Activated naive CD8-positive, alpha-beta T cell treated with anti-CD3 and anti-CD28 coated beads, Interleukin-2, amount 50 U/mL, for 24 hours (primary cell): Measurements from ENCODE around the gene TFCP2.
"Not testable (repeated sequence)": the region's sequence is repeated elsewhere in the genome, so short reads cannot be mapped to it uniquely, and the experiment has no call there.

Source experiments
- ATAC-seq: fragments of 150-1000 bp; cut with Tn5 transposase; one replicate; pipeline ENCODE4 v1.10.0; 2021
- DNase-seq: peaks from one replicate; pipeline ENCODE4 v3.0.0; 2021
- H3K27ac Mint-ChIP-seq: one replicate; pipeline ENCODE4 v1.8.0; 2021; ENCODE audit warnings: mild to moderate bottlenecking, mixed read lengths
- H3K27me3 Mint-ChIP-seq: one replicate; pipeline ENCODE4 v1.8.0; 2021; ENCODE audit warnings: mixed read lengths
- H3K36me3 Mint-ChIP-seq: one replicate; pipeline ENCODE4 v1.8.0; 2021; ENCODE audit warnings: low read depth, mixed read lengths
- H3K4me1 Mint-ChIP-seq: one replicate; pipeline ENCODE4 v1.8.0; 2021; ENCODE audit warnings: mixed read lengths
- H3K4me3 Mint-ChIP-seq: one replicate; pipeline ENCODE4 v1.8.0; 2021; ENCODE audit warnings: mild to moderate bottlenecking, moderate library complexity, mixed read lengths
- H3K9me3 Mint-ChIP-seq: one replicate; pipeline ENCODE4 v1.8.0; 2021; ENCODE audit warnings: mixed read lengths

Gene TFCP2

DNA sequence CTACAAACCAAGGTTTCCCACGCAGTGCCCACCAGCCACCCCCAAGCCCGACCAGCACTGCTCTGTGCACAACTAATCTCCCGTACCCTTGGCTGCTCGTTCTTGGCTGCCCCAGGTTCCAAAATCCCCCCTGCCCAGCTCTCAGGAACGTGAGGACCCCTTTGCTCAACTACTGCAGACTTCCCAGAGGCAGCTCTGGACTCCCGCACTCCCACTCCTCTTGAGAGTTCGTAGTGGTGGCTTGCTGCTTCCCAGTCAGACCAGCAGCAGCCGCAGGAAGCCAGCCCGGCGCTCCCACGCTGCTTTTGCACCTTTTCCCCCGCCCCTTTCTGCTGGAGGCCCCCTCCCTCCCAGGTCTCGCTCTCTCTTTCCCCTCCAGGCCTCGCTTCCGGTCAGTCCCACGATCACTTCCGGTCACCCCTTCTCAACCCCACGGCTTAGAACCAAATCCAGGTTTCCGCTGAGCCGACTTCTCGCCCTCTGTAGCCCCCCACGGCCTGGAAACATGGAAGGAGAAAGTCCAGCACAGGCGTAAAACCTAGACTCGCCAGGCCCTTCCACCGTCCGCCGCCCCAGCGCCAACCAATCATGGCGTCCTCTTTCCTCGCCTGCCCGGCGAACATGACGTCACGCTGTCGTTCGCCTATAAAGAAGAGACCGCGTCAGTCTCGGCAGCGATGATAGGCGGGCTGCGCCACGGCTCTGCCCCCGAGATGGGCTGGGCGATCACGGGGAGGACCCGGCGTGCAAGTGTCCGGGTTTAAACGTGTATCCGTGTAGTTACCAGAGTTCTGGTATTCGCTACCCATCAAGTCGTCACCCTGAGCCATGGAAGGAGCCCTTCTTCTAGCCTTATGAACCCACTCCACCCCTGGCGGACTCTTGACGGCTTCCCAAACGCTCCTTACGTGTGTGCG is at the start of gene TFCP2:
Gene TFCP2, minus strand, starts transcription at position 621 of the 917 bp plus-strand sequence. CDS start 713 bp downstream, outside the sequence.
- Mint-ChIP-seq H3K4me3 (no peak within 1 kb of the TSS), H3K4me1 (peaks cover 20% of the 10 kb centered on the region)

GRCh38 chr12:51222461-51222860 is 49.5 kb upstream of the TFCP2 start:
- peaks cover 13% of the 10 kb centered on the region for H3K4me1 Mint-ChIP-seq
- DNase-seq (no peak), ATAC-seq (no peak)
- H3K27me3 Mint-ChIP-seq: no peaks in the 10 kb centered on the region
- H3K27ac Mint-ChIP-seq: no peak overlapping the region
- H3K4me3 Mint-ChIP-seq: no peak overlapping the region
- H3K36me3 Mint-ChIP-seq: no peaks in the 10 kb centered on the region
- H3K9me3 Mint-ChIP-seq: no peaks in the 10 kb centered on the region

More for the DNA sequence above, at the start of gene TFCP2:
- Mint-ChIP-seq H3K27ac (peak within 1 kb of the TSS; percentile 74), H3K36me3 (peaks cover 7% of the 10 kb centered on the region), H3K27me3 (no peaks in the 10 kb centered on the region), H3K9me3 (no peaks in the 10 kb centered on the region)
- DNase-seq (peak; percentile 92), ATAC-seq (peak; percentile 99)

- H3K4me1 Mint-ChIP-seq: peaks cover 16% of the 10 kb centered on the region
- not testable (repeated sequence) for H3K9me3 Mint-ChIP-seq, H3K27ac Mint-ChIP-seq, H3K36me3 Mint-ChIP-seq, H3K4me3 Mint-ChIP-seq, H3K27me3 Mint-ChIP-seq, ATAC-seq, DNase-seq
These were observed 46.9 kb upstream of the TFCP2 start for GRCh38 chr12:51219857-51220256.

- peak overlapping the region; percentile 66 for H3K27ac Mint-ChIP-seq
- H3K36me3 Mint-ChIP-seq: no peaks in the 10 kb centered on the region
- H3K27me3 Mint-ChIP-seq: no peaks in the 10 kb centered on the region
- peaks cover 16% of the 10 kb centered on the region for H3K4me1 Mint-ChIP-seq
- ATAC-seq (no peak), DNase-seq (no peak)
- no peaks in the 10 kb centered on the region for H3K9me3 Mint-ChIP-seq
- H3K4me3 Mint-ChIP-seq: peak overlapping the region; percentile 83
These were observed 46.4 kb upstream of the TFCP2 start for GRCh38 chr12:51219322-51219721.

DNA sequence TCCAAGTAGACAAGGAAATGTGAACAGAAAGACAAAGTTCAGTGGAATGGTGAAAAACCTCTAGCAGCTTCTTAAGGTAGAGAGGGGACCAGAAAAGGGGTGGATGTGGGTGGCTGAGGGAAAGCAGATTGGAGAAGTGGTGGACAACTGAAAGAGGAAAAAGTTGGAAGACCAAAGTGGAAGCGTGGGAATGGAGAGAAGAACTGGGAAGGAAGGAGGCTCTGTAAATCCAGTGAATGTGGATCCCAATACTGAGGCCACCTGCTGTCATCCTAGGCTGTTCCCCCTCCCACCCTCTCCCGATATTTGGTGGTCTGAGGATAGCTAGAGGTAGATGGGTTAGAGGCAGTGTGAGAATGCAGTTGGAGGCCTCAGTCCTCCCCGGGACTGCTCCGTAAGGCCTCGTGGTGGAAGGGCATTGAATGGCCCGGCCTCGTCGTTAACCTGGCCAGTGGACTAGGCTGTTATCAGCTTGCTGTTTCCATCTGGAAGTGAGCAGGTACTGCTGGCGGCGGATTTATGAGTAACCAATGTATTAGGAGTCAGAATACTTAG is 45.7 kb upstream of the TFCP2 start:
- ATAC-seq: no peak
- DNase-seq: no peak
- Mint-ChIP-seq H3K27ac (peak overlapping the region; percentile 90), H3K4me3 (peak overlapping the region; percentile 83), H3K27me3 (no peaks in the 10 kb centered on the region), H3K36me3 (no peaks in the 10 kb centered on the region), H3K4me1 (peaks cover 16% of the 10 kb centered on the region), H3K9me3 (no peaks in the 10 kb centered on the region)

DNA sequence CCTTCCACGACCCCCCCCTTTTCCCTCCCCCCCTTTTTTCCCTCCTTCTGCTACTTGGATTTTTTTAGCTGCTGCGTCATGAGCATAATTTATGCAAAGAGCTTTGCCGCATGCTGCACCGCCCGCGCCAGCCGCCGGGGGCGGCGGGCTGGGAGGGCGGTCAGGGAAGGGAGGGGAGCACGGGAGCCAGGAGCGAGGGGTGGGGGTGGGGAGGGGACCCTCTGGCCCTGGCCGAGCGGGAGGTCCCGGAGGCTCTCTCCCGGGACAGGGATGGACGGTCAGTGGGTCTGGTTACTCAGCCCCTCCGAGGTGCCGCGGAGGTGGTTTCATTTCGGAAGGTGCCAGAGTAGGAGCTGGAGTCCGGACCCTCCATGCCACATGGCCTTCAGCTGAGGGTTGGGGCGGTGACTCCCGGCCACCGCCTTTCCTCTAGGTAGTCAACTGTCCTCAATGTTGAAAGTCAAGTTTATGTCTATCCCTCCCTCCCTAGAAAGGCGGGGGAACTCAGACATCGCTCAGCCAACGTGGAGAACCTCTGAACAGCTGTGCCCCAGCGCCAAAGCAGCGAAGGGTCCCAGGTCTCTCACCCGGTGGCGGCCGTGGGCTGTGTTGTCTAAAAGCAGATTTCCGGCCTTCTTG is 45.2 kb upstream of the TFCP2 start, which contains the start of gene POU6F1:
Gene POU6F1, minus strand, starts transcription at position 95 of the 639 bp plus-strand sequence. CDS start 11,226 bp downstream, outside the sequence.
- H3K9me3 Mint-ChIP-seq: no peaks in the 10 kb centered on the region
- no peaks in the 10 kb centered on the region for H3K27me3 Mint-ChIP-seq
- H3K4me3 Mint-ChIP-seq: peak within 1 kb of the TSS; percentile 83
- DNase-seq: peak; percentile 72
- H3K27ac Mint-ChIP-seq: peak within 1 kb of the TSS; percentile 90
- ATAC-seq: peak; percentile 78
- H3K36me3 Mint-ChIP-seq: no peaks in the 10 kb centered on the region
- peaks cover 16% of the 10 kb centered on the region for H3K4me1 Mint-ChIP-seq

DNA sequence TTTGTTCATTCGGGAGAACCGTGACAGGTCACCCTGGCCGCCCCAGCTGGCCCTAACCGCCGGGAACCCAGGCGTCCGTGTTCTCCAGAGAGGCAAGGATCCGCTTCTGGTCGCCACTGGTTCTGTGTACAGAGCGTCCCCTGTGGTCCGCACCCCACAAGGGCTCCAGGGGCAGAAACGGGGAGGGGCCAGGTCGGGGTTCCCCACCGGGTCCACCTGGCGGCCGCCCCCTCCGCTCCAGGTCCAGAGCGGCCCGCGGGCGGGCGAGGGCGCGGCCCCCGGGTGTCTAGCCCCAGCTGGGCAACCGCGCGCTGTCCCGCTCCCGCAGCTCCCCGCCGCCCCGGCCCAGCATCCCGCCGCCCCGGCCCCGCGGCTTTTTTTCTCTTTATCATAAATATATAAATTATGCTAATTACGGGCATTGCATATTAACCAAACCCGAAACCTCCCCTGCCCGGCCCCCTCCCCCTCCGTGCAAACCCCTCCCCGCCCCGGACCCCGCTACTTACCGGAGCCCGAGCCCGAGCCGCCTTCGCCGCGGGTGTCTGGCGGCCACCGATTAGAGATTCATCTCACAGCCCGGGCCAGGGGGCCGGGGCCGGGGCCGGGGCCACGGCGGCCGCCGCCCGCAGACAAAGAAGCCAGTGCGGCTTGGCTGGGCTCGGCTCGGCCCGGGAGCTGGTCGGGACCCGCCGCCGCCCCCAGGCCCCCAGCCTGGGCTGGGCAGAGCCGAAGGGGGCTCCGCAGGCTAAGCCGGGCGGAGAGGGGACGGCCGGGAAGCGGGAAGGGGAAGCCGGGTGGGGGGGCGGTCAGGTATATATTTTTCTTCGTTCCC is 44.4 kb upstream of the TFCP2 start:
- H3K27ac Mint-ChIP-seq: peak overlapping the region; percentile 90
- peak; percentile 39 for ATAC-seq
- H3K4me3 Mint-ChIP-seq: peak overlapping the region; percentile 83
- DNase-seq: peak; percentile 62
- H3K4me1 Mint-ChIP-seq: peaks cover 16% of the 10 kb centered on the region
- H3K27me3 Mint-ChIP-seq: no peaks in the 10 kb centered on the region
- no peaks in the 10 kb centered on the region for H3K9me3 Mint-ChIP-seq
- no peaks in the 10 kb centered on the region for H3K36me3 Mint-ChIP-seq

DNA sequence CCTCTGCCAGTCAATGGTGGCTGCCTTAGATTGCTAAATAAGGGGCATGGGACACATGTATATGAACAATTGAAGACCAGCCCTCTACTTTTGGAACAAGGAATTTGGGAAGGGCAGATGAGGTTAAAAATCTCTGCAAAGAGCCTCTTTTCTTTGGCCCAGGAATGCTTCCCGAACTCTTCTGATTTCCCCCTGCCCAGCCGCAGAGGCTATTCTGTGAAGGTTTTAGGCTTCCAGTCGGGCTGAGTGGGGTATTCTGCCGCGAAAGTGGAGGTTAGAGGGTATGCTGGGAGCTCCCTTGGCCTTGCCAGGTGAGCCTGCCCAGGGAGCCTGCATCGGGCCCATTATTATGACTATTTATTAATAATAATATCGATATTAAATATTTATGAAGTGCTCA is 43.7 kb upstream of the TFCP2 start:
- Mint-ChIP-seq H3K4me1 (peaks cover 16% of the 10 kb centered on the region), H3K27ac (peak overlapping the region; percentile 17), H3K9me3 (no peaks in the 10 kb centered on the region), H3K27me3 (no peaks in the 10 kb centered on the region), H3K4me3 (peak overlapping the region; percentile 60), H3K36me3 (no peaks in the 10 kb centered on the region)
- ATAC-seq (no peak), DNase-seq (no peak)

DNA sequence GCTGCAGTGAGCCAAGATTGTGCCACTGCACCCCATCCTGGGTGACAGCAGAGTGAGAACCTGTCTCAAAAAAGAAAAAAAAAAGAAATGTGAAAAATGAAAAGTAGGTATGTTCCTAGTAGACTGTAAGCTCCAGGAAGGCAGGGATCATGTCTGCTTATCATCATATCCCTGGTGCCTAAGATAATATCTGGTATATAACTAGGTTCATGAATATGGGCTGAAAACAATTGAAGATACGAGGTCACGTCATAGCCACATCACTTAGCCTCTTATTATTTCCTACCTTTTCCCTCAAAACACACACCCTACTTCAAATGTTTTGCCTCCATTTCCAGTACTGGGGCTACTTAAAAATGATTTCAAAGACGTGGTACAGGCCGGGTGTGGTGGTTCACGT is 42.0 kb upstream of the TFCP2 start:
- Mint-ChIP-seq H3K4me1 (peaks cover 16% of the 10 kb centered on the region), H3K27ac (no peak overlapping the region), H3K36me3 (no peaks in the 10 kb centered on the region), H3K27me3 (no peaks in the 10 kb centered on the region), H3K4me3 (no peak overlapping the region), H3K9me3 (no peaks in the 10 kb centered on the region)
- DNase-seq (no peak), ATAC-seq (no peak)

DNA sequence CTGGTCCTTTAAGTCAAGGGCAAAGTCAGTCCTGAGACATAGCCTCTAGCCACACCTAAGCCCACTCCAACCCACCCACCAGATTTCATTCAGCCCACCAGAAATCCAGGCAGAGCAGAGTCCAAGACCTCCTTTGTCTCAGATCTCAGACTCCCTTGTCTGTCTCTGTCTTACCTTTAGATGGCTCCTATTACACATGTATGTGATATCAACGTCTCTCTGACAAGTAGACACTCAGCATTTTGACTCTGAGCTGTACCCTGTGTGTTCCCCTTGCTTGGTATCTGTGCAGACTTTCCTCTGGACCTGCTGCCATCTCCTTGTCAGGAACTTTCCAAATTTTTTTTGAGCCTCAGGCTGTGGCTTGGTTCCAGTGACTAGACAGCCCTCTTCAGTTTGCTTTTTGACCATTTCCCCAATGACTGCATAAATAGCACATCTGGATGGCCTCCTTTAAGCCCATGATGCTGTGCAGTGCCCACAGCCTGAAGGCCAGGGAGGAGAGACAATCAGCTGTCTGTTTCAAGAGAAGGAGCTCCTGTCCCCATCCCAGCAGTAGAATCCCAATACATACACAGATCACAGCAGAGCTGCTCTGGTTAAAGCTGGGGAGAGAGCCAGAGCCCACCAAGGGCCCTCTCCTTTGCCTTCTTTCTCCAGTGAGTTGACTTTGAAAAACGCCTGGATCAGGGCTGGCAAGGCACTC is 37.9 kb upstream of the TFCP2 start:
- Mint-ChIP-seq H3K27ac (no peak overlapping the region), H3K4me3 (no peak overlapping the region), H3K27me3 (no peaks in the 10 kb centered on the region), H3K36me3 (no peaks in the 10 kb centered on the region), H3K9me3 (no peaks in the 10 kb centered on the region), H3K4me1 (no peaks in the 10 kb centered on the region)
- no peak for ATAC-seq
- DNase-seq: no peak

GRCh38 chr12:51209259-51209658 is 36.3 kb upstream of the TFCP2 start:
- Mint-ChIP-seq H3K4me1 (no peaks in the 10 kb centered on the region), H3K9me3 (no peaks in the 10 kb centered on the region), H3K27ac (no peak overlapping the region), H3K27me3 (no peaks in the 10 kb centered on the region), H3K4me3 (no peak overlapping the region), H3K36me3 (no peaks in the 10 kb centered on the region)
- DNase-seq (no peak), ATAC-seq (no peak)

DNA sequence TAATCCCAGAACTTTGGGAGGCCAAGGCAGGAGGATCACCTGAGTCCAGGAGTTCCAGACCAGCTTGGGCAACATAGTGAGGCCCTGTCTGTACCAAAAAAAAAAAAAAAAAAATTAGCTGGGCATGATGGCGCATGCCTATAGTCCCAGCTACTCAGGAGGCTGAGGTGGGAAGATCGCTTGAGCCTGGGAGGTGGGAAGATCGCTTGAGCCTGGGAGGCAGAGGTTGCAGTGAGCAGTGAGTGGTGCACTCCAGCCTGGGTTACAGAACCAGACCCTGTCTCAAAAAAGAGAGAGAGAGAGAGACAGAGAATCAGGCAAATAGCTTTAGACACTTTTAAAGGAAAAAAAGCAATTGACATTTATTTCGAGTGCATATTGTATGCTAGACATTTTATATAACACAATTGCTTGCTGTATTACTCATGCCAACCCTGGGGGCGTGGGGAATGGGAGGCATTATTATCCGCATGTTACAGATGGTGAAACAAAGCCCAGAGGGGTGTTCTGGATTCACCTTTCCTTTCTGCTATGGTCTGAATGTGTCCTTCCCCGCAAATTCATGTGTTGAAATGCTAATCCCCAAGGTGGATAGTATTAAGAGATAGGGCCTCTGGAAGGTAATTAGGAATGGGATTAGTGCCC is 35.2 kb upstream of the TFCP2 start:
- no peak overlapping the region for H3K4me3 Mint-ChIP-seq
- H3K9me3 Mint-ChIP-seq: no peaks in the 10 kb centered on the region
- no peaks in the 10 kb centered on the region for H3K27me3 Mint-ChIP-seq
- H3K4me1 Mint-ChIP-seq: peaks cover under 1% of the 10 kb centered on the region
- H3K36me3 Mint-ChIP-seq: no peaks in the 10 kb centered on the region
- no peak for ATAC-seq
- no peak overlapping the region for H3K27ac Mint-ChIP-seq
- DNase-seq: no peak

DNA sequence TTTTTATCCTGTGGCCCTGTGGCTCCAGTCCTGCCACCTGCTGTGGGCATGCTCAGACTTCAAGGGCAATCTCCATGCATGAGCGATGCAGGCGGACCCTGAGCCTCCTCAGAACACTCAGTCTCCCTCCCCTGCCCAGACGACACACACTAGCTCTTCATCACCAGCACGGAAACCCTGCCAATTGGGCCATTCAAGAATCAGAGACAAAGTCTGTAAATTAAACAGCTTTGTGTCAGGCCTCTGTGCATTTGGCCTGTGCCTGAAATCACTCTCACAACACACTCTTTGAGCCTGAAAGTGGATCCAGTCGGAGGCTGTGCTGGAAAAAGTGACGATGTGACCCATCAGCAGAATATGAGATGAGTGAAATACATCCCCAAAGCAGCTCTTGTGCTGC is 32.4 kb upstream of the TFCP2 start:
- Mint-ChIP-seq H3K4me1 (peaks cover 3% of the 10 kb centered on the region), H3K27ac (peak overlapping the region; percentile 39), H3K4me3 (no peak overlapping the region), H3K36me3 (no peaks in the 10 kb centered on the region), H3K27me3 (no peaks in the 10 kb centered on the region), H3K9me3 (no peaks in the 10 kb centered on the region)
- DNase-seq (no peak), ATAC-seq (no peak)
